ENCODE measurements around the gene DNASE1L1.

The DNASE1L1 gene

GRCh38 chrX:154362085-154362742 lies 46.8 kb downstream of the DNASE1L1 start:
- DNase-seq (ENCODE audit: extremely low read depth, insufficient read length) = no peak
- Histone ChIP-seq H3K4me3 (replicated peaks; ENCODE audit: low read depth, low read length) (no peak overlapping the region), H3K36me3 (ENCODE audit: control insufficient read depth, insufficient read depth, low read length) (peaks cover 52% of the 10 kb centered on the region), H3K27me3 (replicated peaks; ENCODE audit: control insufficient read depth, insufficient read depth, low read length) (no peaks in the 10 kb centered on the region)
- no peak for TF ChIP-seq CTCF (IDR thresholded peaks at IDR 0.05; ENCODE audit: insufficient read depth, low read length, poor library complexity, severe bottlenecking)

- no peaks in the 10 kb centered on the region for H3K27me3 ChIP-seq (replicated peaks; ENCODE audit: control insufficient read depth, insufficient read depth, low read length)
- no peak overlapping the region for H3K4me3 ChIP-seq (replicated peaks; ENCODE audit: low read depth, low read length)
- DNase-seq (ENCODE audit: extremely low read depth, insufficient read length) = no peak
- peaks cover 48% of the 10 kb centered on the region for H3K36me3 ChIP-seq (ENCODE audit: control insufficient read depth, insufficient read depth, low read length)
- no peak for TF ChIP-seq CTCF (IDR thresholded peaks at IDR 0.05; ENCODE audit: insufficient read depth, low read length, poor library complexity, severe bottlenecking)
These were observed 48.8 kb downstream of the DNASE1L1 start for GRCh38 chrX:154360155-154360713.

- H3K27me3 ChIP-seq (replicated peaks; ENCODE audit: control insufficient read depth, insufficient read depth, low read length) = no peaks in the 10 kb centered on the region
- no peak for TF ChIP-seq CTCF (IDR thresholded peaks at IDR 0.05; ENCODE audit: insufficient read depth, low read length, poor library complexity, severe bottlenecking)
- H3K4me3 ChIP-seq (replicated peaks; ENCODE audit: low read depth, low read length) = no peak overlapping the region
- H3K36me3 ChIP-seq (ENCODE audit: control insufficient read depth, insufficient read depth, low read length) = peaks cover 46% of the 10 kb centered on the region
- DNase-seq (ENCODE audit: extremely low read depth, insufficient read length) = no peak
These were observed 49.5 kb downstream of the DNASE1L1 start for GRCh38 chrX:154359362-154360154.

GRCh38 chrX:154358829-154359228 lies 50.2 kb downstream of the DNASE1L1 start:
- H3K36me3 ChIP-seq (ENCODE audit: control insufficient read depth, insufficient read depth, low read length) = peaks cover 42% of the 10 kb centered on the region

GRCh38 chrX:154358011-154358410 lies 51.0 kb downstream of the DNASE1L1 start:
- no peak for TF ChIP-seq CTCF (IDR thresholded peaks at IDR 0.05; ENCODE audit: insufficient read depth, low read length, poor library complexity, severe bottlenecking)
- Histone ChIP-seq H3K4me3 (replicated peaks; ENCODE audit: low read depth, low read length) (no peak overlapping the region), H3K27me3 (replicated peaks; ENCODE audit: control insufficient read depth, insufficient read depth, low read length) (no peaks in the 10 kb centered on the region), H3K36me3 (ENCODE audit: control insufficient read depth, insufficient read depth, low read length) (peaks cover 45% of the 10 kb centered on the region)
- no peak for DNase-seq (ENCODE audit: extremely low read depth, insufficient read length)

More at GRCh38 chrX:154358829-154359228, 50.2 kb downstream of the DNASE1L1 start:
- no peak for DNase-seq (ENCODE audit: extremely low read depth, insufficient read length)
- no peaks in the 10 kb centered on the region for H3K27me3 ChIP-seq (replicated peaks; ENCODE audit: control insufficient read depth, insufficient read depth, low read length)
- no peak for TF ChIP-seq CTCF (IDR thresholded peaks at IDR 0.05; ENCODE audit: insufficient read depth, low read length, poor library complexity, severe bottlenecking)
- H3K4me3 ChIP-seq (replicated peaks; ENCODE audit: low read depth, low read length) = no peak overlapping the region

All from GM06990 (cell line).